HG02588 (cell line): ENCODE results near the gene SPTAN1.

Experiments used
- ATAC-seq: cut with Tn5 transposase; IDR thresholded peaks from one replicate; pipeline ENCODE4 v1.9.1; 2021; ENCODE audit warnings: mild to moderate bottlenecking, moderate library complexity; ENCODE audit not compliant: unreplicated experiment

SPTAN1 gene

GRCh38 chr9:128595471-128595870 is 43.1 kb downstream of the SPTAN1 start:
- no peak for ATAC-seq

DNA sequence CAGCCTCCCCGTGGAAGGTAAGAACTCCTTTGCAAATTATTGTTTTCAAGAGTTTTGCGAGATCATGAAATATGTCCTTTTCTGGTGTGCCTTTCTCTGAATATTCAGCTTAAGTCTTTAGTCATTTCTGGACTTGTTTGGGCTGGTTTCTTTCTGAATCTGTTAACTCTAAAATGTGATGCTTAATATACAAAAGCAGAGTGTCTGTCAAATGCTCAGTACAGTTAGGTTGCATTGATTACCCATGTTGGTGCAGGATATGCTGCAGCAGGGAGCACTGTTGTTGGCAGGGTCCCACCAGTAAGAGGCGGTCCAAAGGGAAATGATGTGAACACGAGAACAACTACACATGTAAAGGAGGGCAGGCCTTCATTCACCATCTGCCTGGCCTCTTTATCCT is 47.7 kb downstream of the SPTAN1 start:
- ATAC-seq = no peak

DNA sequence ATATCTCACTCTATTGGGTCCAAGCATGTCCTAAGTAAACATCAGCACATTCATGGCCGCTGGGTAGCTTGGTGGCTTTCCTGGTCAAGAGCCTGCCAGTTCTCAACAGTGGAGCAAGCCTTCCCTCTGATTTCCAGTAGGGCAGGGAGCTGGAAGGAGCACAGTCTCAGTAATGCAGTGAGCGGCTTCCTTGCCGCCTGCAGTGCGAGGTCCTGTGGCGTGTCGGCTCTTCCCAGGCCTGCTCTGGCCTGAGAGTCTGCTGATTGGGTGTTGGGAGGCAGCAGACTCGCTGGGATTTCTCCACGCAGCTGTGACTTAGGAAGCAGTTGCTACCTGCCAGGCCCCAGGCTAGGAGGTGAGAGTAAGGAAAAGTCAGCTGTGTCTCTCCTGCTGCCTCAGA is 51.3 kb downstream of the SPTAN1 start:
- no peak for ATAC-seq

GRCh38 chr9:128607642-128608350 is 55.4 kb downstream of the SPTAN1 start:
- ATAC-seq = no peak

DNA sequence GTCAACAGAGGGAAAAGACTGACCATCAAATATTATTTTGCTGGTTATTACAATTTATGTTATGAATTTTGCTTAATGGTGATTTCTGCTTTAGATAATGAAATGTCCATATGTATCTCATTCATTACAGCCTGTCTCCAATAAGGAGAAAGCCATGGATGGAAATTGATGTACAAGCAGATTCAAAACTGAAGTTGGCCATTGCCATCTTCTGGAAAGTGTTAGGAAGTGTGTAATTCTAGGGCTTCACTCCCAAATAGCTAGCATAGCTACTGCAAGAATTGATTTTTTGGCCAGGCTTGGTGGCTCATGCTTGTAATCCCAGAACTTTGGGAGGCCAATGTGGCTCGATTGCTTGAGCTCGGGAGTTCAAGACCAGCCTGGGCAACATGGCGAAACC is 58.5 kb downstream of the SPTAN1 start:
- no peak for ATAC-seq

DNA sequence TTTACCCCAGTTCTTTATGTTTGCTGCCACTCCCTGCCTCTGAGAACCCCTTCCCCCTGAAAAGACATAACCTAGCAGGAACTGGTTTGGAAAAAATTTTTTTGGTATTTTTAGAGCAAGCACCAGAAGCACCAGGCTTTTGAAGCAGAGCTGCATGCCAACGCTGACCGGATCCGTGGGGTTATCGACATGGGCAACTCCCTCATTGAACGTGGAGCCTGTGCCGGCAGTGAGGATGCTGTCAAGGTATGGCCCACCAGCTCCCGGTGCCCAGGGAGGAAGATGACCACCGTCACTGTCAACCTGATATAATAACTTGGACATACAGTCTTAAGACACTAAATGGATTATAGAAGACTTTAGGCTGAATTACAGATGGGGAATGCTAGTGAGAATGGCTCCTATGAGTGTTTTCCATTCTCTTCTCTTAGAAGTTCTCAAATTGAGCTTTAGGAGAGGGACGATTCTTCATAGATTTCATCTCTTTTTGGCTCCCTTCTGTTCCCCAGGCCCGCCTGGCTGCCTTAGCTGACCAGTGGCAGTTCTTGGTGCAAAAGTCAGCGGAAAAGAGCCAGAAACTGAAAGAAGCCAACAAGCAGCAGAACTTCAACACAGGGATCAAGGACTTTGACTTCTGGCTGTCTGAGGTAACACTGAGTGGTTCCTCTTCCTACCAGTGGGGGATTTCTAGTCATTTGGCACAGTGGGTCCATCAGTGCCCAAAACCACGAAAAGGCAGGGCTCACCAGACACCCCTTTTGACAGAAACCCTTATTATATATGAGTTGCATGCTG is 59.4 kb downstream of the SPTAN1 start:
- ATAC-seq = no peak

DNA sequence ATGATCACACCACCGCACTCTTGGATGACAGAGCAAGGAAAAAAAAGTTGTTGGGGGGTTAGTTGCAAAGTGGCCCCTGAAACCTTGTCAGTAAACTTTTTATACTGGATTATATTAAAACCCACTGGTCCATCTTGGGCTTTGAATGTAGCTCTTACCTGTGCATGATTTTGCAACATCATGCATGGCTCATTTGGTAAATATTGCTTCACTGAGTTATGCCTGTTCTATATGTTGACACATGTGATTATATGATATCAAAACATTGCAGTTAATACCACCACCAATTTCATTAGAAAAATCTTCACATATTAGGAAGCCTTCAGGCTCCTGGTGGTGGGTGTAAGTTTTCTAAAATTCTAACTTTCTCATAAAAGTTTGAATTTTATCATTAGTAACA is 62.3 kb downstream of the SPTAN1 start:
- ATAC-seq = no peak

DNA sequence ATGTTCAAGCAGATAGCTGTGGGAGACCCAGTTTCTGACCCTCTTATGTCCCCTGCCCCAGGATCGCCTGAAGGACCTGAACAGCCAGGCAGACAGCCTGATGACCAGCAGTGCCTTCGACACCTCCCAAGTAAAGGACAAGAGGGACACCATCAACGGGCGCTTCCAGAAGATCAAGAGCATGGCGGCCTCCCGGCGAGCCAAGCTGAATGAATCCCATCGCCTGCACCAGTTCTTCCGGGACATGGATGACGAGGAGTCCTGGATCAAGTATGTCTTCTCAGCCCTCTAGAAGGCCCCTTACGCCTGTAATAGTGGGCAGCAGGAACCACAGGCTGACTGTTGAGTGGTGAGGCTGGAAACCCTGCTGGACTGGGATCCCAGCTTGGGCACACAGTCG is 63.2 kb downstream of the SPTAN1 start:
- no peak for ATAC-seq

- no peak for ATAC-seq
Observed at GRCh38 chr9:128617943-128618342, 65.6 kb downstream of the SPTAN1 start.

GRCh38 chr9:128619127-128619526 is 66.7 kb downstream of the SPTAN1 start:
- ATAC-seq = no peak

DNA sequence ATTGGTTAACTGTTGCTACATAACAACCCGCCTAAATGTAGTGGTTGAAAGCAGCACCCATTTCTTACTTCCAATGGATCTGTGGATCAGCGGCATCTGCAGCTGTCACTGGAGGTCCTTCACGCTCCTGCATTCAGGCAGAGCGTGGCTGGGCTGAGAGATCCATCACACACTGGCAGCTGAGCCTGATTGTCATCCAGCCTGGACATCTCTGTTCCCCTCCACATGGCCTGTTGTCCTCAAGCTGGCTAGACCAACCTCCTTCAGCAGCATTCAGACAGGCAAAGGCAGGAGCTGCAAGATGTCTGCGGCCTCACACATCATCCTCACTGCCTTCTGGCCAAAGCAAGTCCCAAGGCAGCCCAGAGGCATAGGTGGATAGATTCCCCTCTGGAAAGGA is 67.4 kb downstream of the SPTAN1 start:
- ATAC-seq = no peak

- ATAC-seq = no peak
Observed at GRCh38 chr9:128621730-128622455, 69.5 kb downstream of the SPTAN1 start.

GRCh38 chr9:128624566-128624965 is 72.2 kb downstream of the SPTAN1 start:
- no peak for ATAC-seq

DNA sequence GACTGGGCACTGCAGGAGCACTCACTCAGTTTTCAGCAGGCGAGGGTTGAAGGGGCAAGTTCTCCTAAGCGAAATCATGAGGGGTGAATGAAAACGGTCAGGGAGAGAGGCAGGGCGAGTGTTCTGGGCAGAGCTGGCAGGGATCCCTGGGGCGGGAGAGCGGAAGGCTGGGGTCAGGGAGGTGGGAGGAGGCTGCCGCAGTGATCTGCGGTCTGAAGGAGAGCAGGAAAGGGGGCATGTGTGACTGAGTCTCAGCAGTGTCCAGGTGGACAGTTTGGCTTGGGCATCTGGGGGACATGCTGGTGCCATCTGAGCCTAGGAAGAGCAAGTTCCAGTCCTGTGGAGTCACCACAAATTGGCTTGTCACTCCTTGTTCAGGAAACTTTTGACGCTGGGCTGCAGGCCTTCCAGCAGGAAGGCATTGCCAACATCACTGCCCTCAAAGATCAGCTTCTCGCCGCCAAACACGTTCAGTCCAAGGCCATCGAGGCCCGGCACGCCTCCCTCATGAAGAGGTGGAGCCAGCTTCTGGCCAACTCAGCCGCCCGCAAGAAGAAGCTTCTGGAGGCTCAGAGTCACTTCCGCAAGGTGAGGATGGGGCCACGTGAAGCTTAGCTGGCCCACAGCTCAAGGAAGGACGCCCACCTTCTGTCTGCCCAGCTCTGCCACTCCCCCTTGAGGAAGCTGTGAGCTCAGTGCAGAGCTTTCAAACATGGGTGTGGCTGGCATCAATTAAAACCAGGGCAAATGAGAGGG is 73.2 kb downstream of the SPTAN1 start:
- ATAC-seq = no peak

GRCh38 chr9:128626181-128626580 is 73.8 kb downstream of the SPTAN1 start:
- no peak for ATAC-seq

DNA sequence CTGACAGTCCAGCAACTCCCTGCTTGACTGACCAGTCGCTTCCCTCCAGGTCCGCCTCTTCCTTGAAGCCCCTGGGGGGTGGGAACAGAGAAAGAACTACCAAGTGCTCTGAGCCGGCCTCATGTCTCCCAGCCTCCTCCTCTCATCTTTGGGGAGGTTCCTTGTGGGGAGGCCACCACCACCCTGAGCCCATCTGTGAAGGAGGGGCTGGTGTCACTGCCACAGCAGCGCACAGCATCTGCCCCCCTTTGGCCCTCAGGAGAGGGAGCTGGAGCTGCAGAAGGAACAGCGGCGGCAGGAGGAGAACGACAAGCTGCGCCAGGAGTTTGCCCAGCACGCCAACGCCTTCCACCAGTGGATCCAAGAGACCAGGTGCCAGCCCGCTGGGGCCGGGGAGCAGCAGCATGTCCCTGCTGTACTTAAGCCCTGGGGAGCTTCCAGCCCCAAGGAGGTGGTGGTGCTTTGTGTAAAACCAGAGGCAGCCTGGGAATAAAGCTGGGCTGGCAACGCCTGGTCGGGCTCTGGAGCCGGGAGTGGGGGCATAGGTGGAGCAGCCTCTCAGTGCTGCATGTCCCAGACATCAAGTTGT is 74.8 kb downstream of the SPTAN1 start:
- no peak for ATAC-seq

DNA sequence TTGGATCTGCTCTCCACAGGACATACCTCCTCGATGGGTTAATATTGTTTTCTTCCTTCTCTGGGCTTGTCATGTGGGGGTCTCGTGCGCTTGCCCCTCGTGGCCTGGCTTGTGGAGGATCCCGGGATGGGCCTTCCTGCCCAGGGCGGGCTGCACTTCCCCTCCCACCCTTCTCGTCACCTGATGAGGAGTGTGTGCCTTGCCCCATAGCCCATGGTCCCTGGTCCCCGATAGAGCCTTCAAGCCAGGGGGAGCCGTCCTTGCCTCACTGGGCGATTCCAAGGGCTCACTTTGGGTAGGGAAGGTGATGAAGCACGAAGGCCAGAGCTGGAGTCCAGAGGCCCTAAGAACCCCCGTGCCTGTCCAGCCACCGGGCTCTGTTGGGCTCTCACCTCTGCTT is 75.5 kb downstream of the SPTAN1 start:
- no peak for ATAC-seq

- no peak for ATAC-seq
Observed at GRCh38 chr9:128628471-128629048, 76.2 kb downstream of the SPTAN1 start.

DNA sequence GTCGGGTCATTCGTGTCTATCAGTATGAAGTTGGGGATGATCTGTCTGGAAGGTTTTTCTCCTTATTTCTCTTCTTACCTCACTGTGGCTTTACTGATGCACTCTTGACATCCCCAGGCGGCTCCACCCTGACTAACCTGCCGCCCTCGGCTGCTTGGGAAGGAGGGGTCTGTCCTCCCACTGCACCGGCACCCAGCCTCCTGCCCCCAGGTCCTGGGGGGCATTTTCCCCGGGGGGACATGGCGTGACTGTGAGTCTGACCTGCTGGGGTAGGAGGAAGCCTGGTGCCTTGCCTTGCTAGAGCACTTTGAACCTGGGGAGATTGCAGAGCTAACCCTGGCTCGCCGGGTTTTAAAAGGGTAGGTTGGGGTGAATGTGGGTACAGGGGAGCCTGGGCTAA is 76.7 kb downstream of the SPTAN1 start:
- no peak for ATAC-seq

DNA sequence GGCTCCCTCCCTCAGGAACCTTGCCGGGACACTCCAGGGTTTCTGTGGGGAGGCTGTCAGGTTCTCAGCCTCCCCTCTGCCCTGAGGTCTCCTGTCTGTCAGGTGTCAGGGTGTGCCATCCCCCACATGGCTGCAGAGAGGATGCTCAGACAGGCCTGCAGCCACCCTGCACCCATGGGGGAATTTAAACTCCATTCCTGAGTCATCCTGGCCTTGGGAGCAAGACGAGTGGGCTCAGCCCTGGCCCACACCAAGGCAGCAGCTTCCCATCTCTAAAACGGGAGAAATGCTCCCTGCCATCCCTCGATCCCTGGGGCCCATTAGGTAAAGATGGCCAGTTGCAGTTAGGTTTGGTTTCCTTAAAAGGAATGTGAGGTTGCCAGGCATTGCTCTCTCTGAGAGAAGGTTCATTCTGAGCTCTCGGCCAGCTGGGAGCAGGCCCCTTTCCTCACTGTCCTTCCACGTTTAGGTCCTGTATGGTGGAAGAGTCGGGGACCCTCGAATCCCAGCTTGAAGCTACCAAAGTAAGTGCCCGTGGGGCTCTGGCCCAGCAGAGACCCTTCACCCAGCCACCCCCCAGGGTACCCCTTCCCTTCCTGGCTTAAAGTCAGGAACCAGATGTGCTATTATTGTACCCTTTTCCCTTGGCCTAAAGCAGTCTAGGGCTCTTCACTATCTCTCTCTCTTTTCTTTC is 77.6 kb downstream of the SPTAN1 start:
- no peak for ATAC-seq
